Measurements from ENCODE around the gene TRPC4AP. TPM values are rescaled to one million over a fixed set of nuclear protein-coding genes. Genes with fewer than 3 reads are reported as not detected.

Gene TRPC4AP
- total RNA-seq, 4 donors from 2014 or later = 62.7 to 101 (median 80.8) TPM

DNA sequence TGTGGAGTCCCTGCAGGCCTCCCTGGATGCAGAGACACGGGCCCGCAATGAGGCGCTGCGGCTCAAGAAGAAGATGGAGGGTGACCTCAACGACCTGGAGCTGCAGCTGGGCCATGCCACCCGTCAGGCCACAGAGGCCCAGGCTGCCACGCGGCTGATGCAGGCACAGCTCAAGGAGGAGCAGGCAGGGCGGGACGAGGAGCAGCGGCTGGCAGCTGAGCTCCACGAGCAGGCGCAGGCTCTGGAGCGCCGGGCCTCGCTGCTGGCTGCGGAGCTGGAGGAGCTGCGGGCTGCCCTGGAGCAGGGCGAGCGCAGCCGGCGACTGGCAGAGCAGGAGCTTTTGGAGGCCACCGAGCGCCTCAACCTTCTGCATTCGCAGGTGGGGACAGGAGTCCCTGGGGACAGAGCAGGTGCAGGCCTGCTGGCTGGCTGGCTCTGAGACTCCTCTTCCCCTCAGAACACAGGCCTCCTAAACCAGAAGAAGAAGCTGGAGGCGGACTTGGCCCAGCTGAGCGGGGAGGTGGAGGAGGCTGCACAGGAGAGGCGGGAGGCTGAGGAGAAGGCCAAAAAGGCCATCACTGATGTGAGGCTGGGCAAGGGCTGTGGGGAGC is 92.2 kb downstream of the TRPC4AP start:
- no peak overlapping the region for H3K27ac ChIP-seq
- H3K27me3 ChIP-seq = no peaks in the 10 kb centered on the region
- no peaks in the 10 kb centered on the region for H3K9me3 ChIP-seq
- no peak for DNase-seq
- peaks cover 0 to 12% (median 0%) of the 10 kb centered on the region in 4 donors for H3K4me1 ChIP-seq
- H3K36me3 ChIP-seq = peaks cover 0 to 85% (median 0%) of the 10 kb centered on the region in 3 donors
- no peak overlapping the region for H3K4me3 ChIP-seq
- TF ChIP-seq POLR2A (IDR thresholded peaks at IDR 0.05) (no peak), CTCF (IDR thresholded peaks at IDR 0.05) (no peak)

DNA sequence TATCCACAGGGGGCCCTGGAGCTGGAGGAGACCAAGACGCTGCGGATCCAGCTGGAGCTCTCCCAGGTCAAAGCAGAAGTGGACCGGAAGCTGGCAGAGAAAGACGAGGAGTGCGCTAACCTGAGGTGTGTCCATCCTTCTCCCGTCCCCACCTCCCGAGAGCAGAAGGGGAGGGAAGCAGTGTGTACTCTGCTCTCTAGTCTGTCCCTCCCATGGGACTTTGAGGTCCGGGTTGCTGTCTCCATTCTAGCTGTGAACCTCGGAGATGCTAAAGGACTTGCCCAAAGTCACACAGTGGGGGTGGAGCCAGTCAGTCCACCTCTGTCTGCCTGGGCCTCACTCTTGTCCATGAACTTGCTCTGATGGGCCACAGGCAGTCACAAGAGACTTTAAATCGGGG is 92.8 kb downstream of the TRPC4AP start:
- peaks cover 0 to 81% (median 0%) of the 10 kb centered on the region in 3 donors for H3K36me3 ChIP-seq
- DNase-seq = no peak

GRCh38 chr20:34999021-34999451 is 93.6 kb downstream of the TRPC4AP start:
- H3K4me1 ChIP-seq = peaks cover 0 to 14% (median 0%) of the 10 kb centered on the region in 4 donors

More for the DNA sequence above, 92.8 kb downstream of the TRPC4AP start:
- TF ChIP-seq POLR2A (IDR thresholded peaks at IDR 0.05) (no peak), CTCF (IDR thresholded peaks at IDR 0.05) (no peak)
- Histone ChIP-seq H3K4me3 (no peak overlapping the region), H3K4me1 (peaks cover 0 to 14% (median 0%) of the 10 kb centered on the region in 4 donors), H3K27me3 (no peaks in the 10 kb centered on the region), H3K9me3 (no peaks in the 10 kb centered on the region), H3K27ac (no peak overlapping the region)

DNA sequence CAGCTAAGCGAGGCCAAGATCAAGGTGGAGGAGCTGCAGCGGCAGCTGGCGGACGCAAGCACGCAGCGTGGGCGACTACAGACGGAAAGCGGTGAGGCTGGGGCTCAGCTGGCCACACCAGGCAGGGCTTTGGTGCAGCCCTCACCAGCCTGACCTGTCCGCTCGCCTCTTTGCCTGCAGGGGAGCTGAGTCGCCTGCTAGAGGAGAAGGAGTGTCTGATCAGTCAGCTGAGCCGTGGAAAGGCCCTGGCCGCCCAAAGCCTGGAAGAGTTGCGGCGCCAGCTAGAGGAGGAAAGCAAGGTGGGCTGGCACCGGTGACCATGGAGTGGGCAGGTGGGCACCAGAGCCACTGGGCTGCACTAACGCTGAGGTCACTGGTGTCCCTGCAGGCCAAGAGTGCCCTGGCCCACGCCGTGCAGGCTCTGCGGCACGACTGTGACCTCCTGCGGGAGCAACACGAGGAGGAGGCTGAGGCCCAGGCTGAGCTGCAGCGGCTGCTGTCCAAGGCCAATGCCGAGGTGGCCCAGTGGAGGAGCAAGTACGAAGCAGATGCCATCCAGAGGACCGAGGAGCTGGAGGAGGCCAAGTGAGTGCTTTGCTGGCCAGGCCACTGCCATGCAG is 94.2 kb downstream of the TRPC4AP start:
- Histone ChIP-seq H3K9me3 (no peaks in the 10 kb centered on the region), H3K36me3 (peaks cover 0 to 73% (median 0%) of the 10 kb centered on the region in 3 donors), H3K4me1 (peaks cover 0 to 14% (median 0%) of the 10 kb centered on the region in 4 donors), H3K27ac (no peak overlapping the region), H3K4me3 (no peak overlapping the region), H3K27me3 (no peaks in the 10 kb centered on the region)
- no peak for TF ChIP-seq CTCF (IDR thresholded peaks at IDR 0.05)
- TF ChIP-seq POLR2A (IDR thresholded peaks at IDR 0.05) = no peak
- DNase-seq = no peak

More at GRCh38 chr20:34999021-34999451, 93.6 kb downstream of the TRPC4AP start:
- H3K27ac ChIP-seq = no peak overlapping the region
- H3K9me3 ChIP-seq = no peaks in the 10 kb centered on the region
- no peak overlapping the region for H3K4me3 ChIP-seq
- DNase-seq = no peak
- TF ChIP-seq POLR2A (IDR thresholded peaks at IDR 0.05) = no peak
- no peak for TF ChIP-seq CTCF (IDR thresholded peaks at IDR 0.05)
- no peaks in the 10 kb centered on the region for H3K27me3 ChIP-seq
- peaks cover 0 to 75% (median 0%) of the 10 kb centered on the region in 3 donors for H3K36me3 ChIP-seq

DNA sequence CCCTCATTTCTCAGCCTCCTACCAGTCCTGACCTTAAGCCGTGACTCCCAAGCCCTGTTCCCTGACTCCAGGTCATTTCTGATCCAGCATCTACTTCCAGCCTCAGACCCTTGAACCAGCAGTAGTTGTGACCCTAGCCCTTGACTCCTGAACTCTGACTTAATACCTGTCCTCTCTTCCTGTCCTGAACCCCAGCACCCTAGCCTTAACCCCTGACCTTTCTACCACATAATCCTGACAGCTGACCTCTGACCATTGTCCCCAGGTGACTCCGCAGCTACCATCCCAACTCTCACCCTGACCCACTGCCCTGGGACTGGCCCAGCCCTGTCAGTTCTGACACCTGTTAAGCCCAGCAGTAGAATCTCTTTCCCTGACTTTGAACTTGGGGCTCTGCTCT is 94.8 kb downstream of the TRPC4AP start:
- Histone ChIP-seq H3K36me3 (peaks cover 0 to 66% (median 0%) of the 10 kb centered on the region in 3 donors), H3K9me3 (no peaks in the 10 kb centered on the region), H3K27me3 (no peaks in the 10 kb centered on the region), H3K4me3 (no peak overlapping the region), H3K27ac (no peak overlapping the region), H3K4me1 (peaks cover 0 to 14% (median 0%) of the 10 kb centered on the region in 4 donors)
- DNase-seq = no peak
- TF ChIP-seq CTCF (IDR thresholded peaks at IDR 0.05) = no peak
- TF ChIP-seq POLR2A (IDR thresholded peaks at IDR 0.05) = no peak
